AG10803 (cell line): ENCODE measurements around the gene B3GNT3.

ENCODE experiments used
- DNase-seq: peaks from one replicate; pipeline ENCODE4 v3.0.0; 2010; ENCODE audit warnings: low read depth
- H3K4me3 ChIP-seq: 2 replicates; pipeline ENCODE4 v1.5.1; 2011; ENCODE audit warnings: mild to moderate bottlenecking, low read length, control low read depth
- CTCF ChIP-seq: conservative IDR thresholded peaks from 2 replicates; pipeline ENCODE4 v1.5.1; 2011; ENCODE audit warnings: mild to moderate bottlenecking, low read length, control low read depth, inconsistent platforms

The B3GNT3 gene

GRCh38 chr19:17829855-17830566 lies 35.1 kb downstream of the B3GNT3 start:
- DNase-seq = peak; percentile 15
- peak overlapping the region; percentile 30 for H3K4me3 ChIP-seq
- no peak for TF ChIP-seq CTCF

- H3K4me3 ChIP-seq = peak overlapping the region; percentile 30
- no peak for TF ChIP-seq CTCF
- peak; percentile 57 for DNase-seq
Observed at GRCh38 chr19:17830567-17831418, 35.9 kb downstream of the B3GNT3 start.

DNA sequence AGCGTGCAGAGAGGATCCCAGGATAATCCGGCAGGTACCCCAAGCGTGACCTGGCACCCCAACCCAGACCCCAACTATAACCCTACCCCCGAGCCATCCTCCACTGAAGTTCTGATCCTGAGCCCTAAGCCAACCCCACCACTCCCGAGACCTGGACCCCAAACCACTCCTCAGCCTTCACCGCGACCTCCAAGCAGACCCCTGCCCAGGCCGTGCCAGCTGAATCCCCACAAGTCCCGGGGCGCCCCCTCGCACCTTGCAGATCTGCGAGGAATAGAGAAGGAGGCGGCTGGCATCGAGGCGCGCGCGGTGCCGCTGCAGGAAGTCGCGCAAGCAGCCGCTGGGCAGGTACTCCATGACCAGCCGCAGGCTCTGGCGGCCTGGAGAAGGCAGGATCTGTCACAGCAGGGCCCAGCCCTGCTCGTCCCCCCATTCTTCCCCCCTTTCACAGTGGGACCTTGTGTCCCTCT lies 36.5 kb downstream of the B3GNT3 start:
- TF ChIP-seq CTCF = no peak
- no peak overlapping the region for H3K4me3 ChIP-seq
- no peak for DNase-seq

DNA sequence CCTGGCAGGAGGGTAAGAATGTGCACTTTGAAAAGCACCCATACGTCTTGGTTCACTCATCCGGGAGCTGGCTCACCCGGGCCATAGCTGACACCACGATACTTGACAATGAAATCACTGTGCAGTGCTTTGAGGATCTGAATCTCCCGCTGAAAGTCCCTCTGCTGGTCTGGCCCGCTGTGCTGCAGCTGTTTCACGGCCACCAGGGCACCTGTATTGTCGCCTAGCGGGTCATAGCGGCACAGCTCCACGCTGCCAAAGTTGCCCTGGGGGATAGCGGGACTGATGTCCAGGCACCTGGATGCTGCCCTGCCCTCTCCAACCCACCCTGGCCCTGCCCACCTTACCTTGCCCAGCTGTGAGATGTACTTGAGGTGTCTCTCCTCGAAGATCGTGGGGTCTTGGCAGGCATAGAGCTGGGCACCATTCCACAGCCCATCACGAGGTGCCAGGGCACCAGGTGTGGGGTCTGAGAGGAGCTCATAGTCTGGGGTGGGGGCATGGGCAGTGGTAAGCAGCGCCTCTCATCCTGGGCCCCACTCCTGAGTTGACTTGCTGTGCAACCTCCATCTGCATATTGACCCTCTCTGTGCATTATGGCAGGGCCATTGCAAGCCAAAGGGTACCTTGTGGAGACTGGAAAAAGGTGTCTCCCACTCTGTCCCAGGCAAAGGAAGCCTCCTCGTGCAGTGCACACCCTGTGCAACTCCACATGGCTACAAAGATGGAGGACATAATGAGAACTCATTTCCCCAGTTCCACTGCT lies 37.7 kb downstream of the B3GNT3 start:
- no peak for TF ChIP-seq CTCF
- no peak for DNase-seq
- H3K4me3 ChIP-seq = no peak overlapping the region

DNA sequence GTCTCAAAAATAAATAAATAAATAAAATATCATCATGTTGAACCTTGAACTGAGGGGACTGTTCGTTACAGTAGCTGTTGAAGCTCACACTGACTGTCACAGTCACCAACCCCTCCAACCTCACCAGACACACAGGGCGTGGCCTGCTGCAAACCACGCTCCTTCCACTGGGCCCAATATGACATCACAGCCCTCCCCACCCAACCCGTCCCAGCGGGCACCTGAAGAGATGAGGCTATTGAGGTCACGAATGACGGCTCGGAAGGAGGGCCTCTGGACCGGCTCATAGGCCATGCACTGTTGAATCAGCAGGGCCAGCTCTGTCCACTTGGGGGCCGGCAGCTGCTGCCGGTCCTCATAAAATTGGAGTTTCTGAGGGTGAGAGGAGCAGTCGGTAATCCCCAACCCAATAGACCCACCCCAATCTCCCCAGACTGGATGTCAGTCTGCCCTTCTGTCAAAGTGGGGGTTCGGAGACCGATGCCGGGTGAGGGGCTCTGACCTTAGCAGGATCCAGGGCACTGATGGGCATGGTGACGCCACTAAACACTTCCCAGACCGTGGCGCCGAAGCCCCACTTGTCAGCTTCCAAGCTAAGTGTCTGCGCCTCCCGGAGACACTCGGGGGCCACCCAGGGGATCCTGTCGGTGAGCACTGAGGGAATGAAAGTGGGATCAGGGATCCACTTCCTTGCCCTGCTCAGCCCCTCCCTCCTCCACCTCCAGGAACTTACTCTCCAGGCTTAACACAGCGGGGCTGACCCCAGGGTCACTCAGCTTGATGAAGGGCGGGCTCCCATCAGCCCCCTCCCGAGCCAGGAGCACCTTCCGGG lies 39.6 kb downstream of the B3GNT3 start:
- TF ChIP-seq CTCF = no peak; the same call in 1 of the 2 replicates
- no peak overlapping the region for H3K4me3 ChIP-seq
- DNase-seq = no peak
